Stimulated activated naive B cell treated with anti-CD40 and anti-IgM and Interleukin-4, amounts not matched to agents 10 μg/mL and 1 μg/mL and 100 μg/mL, for 72 hours (primary cell): Measurements from ENCODE around the gene POU4F1.
"Not testable (repeated sequence)": the region's sequence is repeated elsewhere in the genome, so short reads cannot be mapped to it uniquely, and the experiment has no call there.

Experiments used
- ATAC-seq, 2 donors: fragments of 150-1000 bp; cut with Tn5 transposase; replicated peaks; 2 replicates each; pipeline ENCODE4 v1.10.0; 2021; ENCODE audit warnings: moderate library complexity in 1 of 2
- DNase-seq: peaks from one replicate; pipeline ENCODE4 v3.0.0; 2021
- H3K27ac Mint-ChIP-seq: one replicate; pipeline ENCODE4 v1.8.0; 2022; ENCODE audit warnings: mild to moderate bottlenecking, mixed read lengths
- H3K27me3 Mint-ChIP-seq, 2 donors: one replicate each; pipeline ENCODE4 v1.8.0; 2022; ENCODE audit warnings: mixed read lengths in 2 of 2
- H3K36me3 Mint-ChIP-seq, 2 donors: one replicate each; pipeline ENCODE4 v1.8.0; 2022; ENCODE audit warnings: mixed read lengths in 2 of 2, mild to moderate bottlenecking in 1 of 2
- H3K4me1 Mint-ChIP-seq, 2 donors: one replicate each; pipeline ENCODE4 v1.8.0; 2022; ENCODE audit warnings: mixed read lengths in 2 of 2, mild to moderate bottlenecking in 1 of 2
- H3K4me3 Mint-ChIP-seq, 2 donors: one replicate each; pipeline ENCODE4 v1.8.0; 2022; ENCODE audit warnings: mild to moderate bottlenecking in 2 of 2, mixed read lengths in 2 of 2, moderate library complexity in 1 of 2
- H3K9me3 Mint-ChIP-seq, 2 donors: one replicate each; pipeline ENCODE4 v1.8.0; 2022; ENCODE audit warnings: mixed read lengths in 2 of 2, mild to moderate bottlenecking in 1 of 2

The POU4F1 gene

GRCh38 chr13:78603240-78603957 is at the start of gene POU4F1:
Gene POU4F1 (minus strand): TSS chr13:78603552. CDS start chr13:78603326, 226 bp downstream.
- Mint-ChIP-seq H3K27ac (peak within 1 kb of the TSS; percentile 93), H3K4me3 (peak within 1 kb of the TSS; percentile 79 to 89), H3K9me3 (no peaks in the 10 kb centered on the region), H3K4me1 (peaks cover 42 to 63% of the 10 kb centered on the region in 2 donors), H3K27me3 (peaks cover 82 to 93% of the 10 kb centered on the region in 2 donors), H3K36me3 (peaks cover 0 to 6% of the 10 kb centered on the region in 2 donors)
- DNase-seq = peak; percentile 41
- peak; percentile 84 to 87 for ATAC-seq

- Mint-ChIP-seq H3K9me3 (no peaks in the 10 kb centered on the region), H3K36me3 (peaks cover 2 to 12% of the 10 kb centered on the region in 2 donors), H3K4me3 (no peak overlapping the region), H3K27me3 (no peaks in the 10 kb centered on the region), H3K27ac (no peak overlapping the region), H3K4me1 (peaks cover 9 to 23% of the 10 kb centered on the region in 2 donors)
- DNase-seq = no peak
- no peak for ATAC-seq
Measured at GRCh38 chr13:78652651-78653050, 49.3 kb upstream of the POU4F1 start.

- Mint-ChIP-seq H3K27me3 (no peaks in the 10 kb centered on the region), H3K27ac (no peak overlapping the region), H3K4me1 (peaks cover 11 to 26% of the 10 kb centered on the region in 2 donors), H3K36me3 (peaks cover 2 to 9% of the 10 kb centered on the region in 2 donors), H3K9me3 (no peaks in the 10 kb centered on the region), H3K4me3 (no peak overlapping the region)
- no peak for ATAC-seq
- no peak for DNase-seq
Measured at GRCh38 chr13:78650717-78651083, 47.3 kb upstream of the POU4F1 start.

GRCh38 chr13:78649997-78650716 is 46.8 kb upstream of the POU4F1 start:
- no peaks in the 10 kb centered on the region for H3K27me3 Mint-ChIP-seq
- no peak overlapping the region for H3K27ac Mint-ChIP-seq
- no peak overlapping the region for H3K4me3 Mint-ChIP-seq
- ATAC-seq = no peak
- H3K36me3 Mint-ChIP-seq = peaks cover 2 to 5% of the 10 kb centered on the region in 2 donors
- no peaks in the 10 kb centered on the region for H3K9me3 Mint-ChIP-seq
- no peak for DNase-seq
- H3K4me1 Mint-ChIP-seq = peaks cover 7 to 20% of the 10 kb centered on the region in 2 donors

GRCh38 chr13:78647109-78647678 is 43.8 kb upstream of the POU4F1 start:
- not testable (repeated sequence) for H3K27me3 Mint-ChIP-seq, ATAC-seq, H3K27ac Mint-ChIP-seq, H3K9me3 Mint-ChIP-seq, H3K4me3 Mint-ChIP-seq, DNase-seq
- H3K4me1 Mint-ChIP-seq = peaks cover 7 to 21% of the 10 kb centered on the region in 2 donors
- H3K36me3 Mint-ChIP-seq = peaks cover 8 to 16% of the 10 kb centered on the region in 2 donors

- ATAC-seq (no peak), DNase-seq (no peak)
- peaks cover 0 to 8% of the 10 kb centered on the region in 2 donors for H3K4me1 Mint-ChIP-seq
- peaks cover 29 to 54% of the 10 kb centered on the region in 2 donors for H3K36me3 Mint-ChIP-seq
- no peak overlapping the region for H3K4me3 Mint-ChIP-seq
- H3K27ac Mint-ChIP-seq = no peak overlapping the region
- H3K27me3 Mint-ChIP-seq = no peaks in the 10 kb centered on the region
- H3K9me3 Mint-ChIP-seq = no peaks in the 10 kb centered on the region
Measured at GRCh38 chr13:78638216-78638615, 34.9 kb upstream of the POU4F1 start.

GRCh38 chr13:78636495-78636894 is 33.1 kb upstream of the POU4F1 start:
- no peak overlapping the region for H3K27ac Mint-ChIP-seq
- H3K27me3 Mint-ChIP-seq = no peaks in the 10 kb centered on the region
- H3K9me3 Mint-ChIP-seq = no peaks in the 10 kb centered on the region
- peaks cover 35 to 61% of the 10 kb centered on the region in 2 donors for H3K36me3 Mint-ChIP-seq
- DNase-seq = no peak
- peaks cover 0 to 3% of the 10 kb centered on the region in 2 donors for H3K4me1 Mint-ChIP-seq
- no peak overlapping the region for H3K4me3 Mint-ChIP-seq
- no peak for ATAC-seq

GRCh38 chr13:78632996-78633395 is 29.6 kb upstream of the POU4F1 start:
- Mint-ChIP-seq H3K27ac (no peak overlapping the region), H3K36me3 (peaks cover 56 to 76% of the 10 kb centered on the region in 2 donors), H3K27me3 (no peaks in the 10 kb centered on the region), H3K9me3 (no peaks in the 10 kb centered on the region), H3K4me3 (no peak overlapping the region), H3K4me1 (no peaks in the 10 kb centered on the region)
- DNase-seq (no peak), ATAC-seq (no peak)

GRCh38 chr13:78631077-78631476 is 27.7 kb upstream of the POU4F1 start:
- H3K9me3 Mint-ChIP-seq = no peaks in the 10 kb centered on the region
- no peak overlapping the region for H3K27ac Mint-ChIP-seq
- no peak overlapping the region for H3K4me3 Mint-ChIP-seq
- ATAC-seq (no peak), DNase-seq (no peak)
- H3K4me1 Mint-ChIP-seq = no peaks in the 10 kb centered on the region
- peaks cover 58 to 81% of the 10 kb centered on the region in 2 donors for H3K36me3 Mint-ChIP-seq
- H3K27me3 Mint-ChIP-seq = no peaks in the 10 kb centered on the region

GRCh38 chr13:78630511-78630910 is 27.2 kb upstream of the POU4F1 start:
- no peak overlapping the region for H3K4me3 Mint-ChIP-seq
- H3K27me3 Mint-ChIP-seq = no peaks in the 10 kb centered on the region
- H3K36me3 Mint-ChIP-seq = peaks cover 61 to 85% of the 10 kb centered on the region in 2 donors
- H3K27ac Mint-ChIP-seq = no peak overlapping the region
- H3K9me3 Mint-ChIP-seq = no peaks in the 10 kb centered on the region
- H3K4me1 Mint-ChIP-seq = peaks cover 0 to 3% of the 10 kb centered on the region in 2 donors
- ATAC-seq (no peak), DNase-seq (no peak)

GRCh38 chr13:78625384-78625783 is 22.0 kb upstream of the POU4F1 start:
- Mint-ChIP-seq H3K27ac (no peak overlapping the region), H3K4me1 (peaks cover 0 to 13% of the 10 kb centered on the region in 2 donors), H3K9me3 (no peaks in the 10 kb centered on the region), H3K36me3 (peaks cover 47 to 72% of the 10 kb centered on the region in 2 donors), H3K27me3 (no peaks in the 10 kb centered on the region), H3K4me3 (no peak overlapping the region)
- ATAC-seq = no peak
- no peak for DNase-seq

GRCh38 chr13:78623132-78623531 is 19.8 kb upstream of the POU4F1 start:
- Mint-ChIP-seq H3K4me3 (no peak overlapping the region), H3K9me3 (no peaks in the 10 kb centered on the region), H3K27ac (no peak overlapping the region), H3K36me3 (peaks cover 35 to 62% of the 10 kb centered on the region in 2 donors), H3K4me1 (peaks cover 0 to 13% of the 10 kb centered on the region in 2 donors), H3K27me3 (no peaks in the 10 kb centered on the region)
- ATAC-seq (no peak), DNase-seq (no peak)

- H3K27me3 Mint-ChIP-seq = no peaks in the 10 kb centered on the region
- H3K36me3 Mint-ChIP-seq = peaks cover 41 to 61% of the 10 kb centered on the region in 2 donors
- H3K4me1 Mint-ChIP-seq = peaks cover 0 to 13% of the 10 kb centered on the region in 2 donors
- no peaks in the 10 kb centered on the region for H3K9me3 Mint-ChIP-seq
- no peak for DNase-seq
- no peak for ATAC-seq
- no peak overlapping the region for H3K27ac Mint-ChIP-seq
- H3K4me3 Mint-ChIP-seq = no peak overlapping the region
Measured at GRCh38 chr13:78620936-78621470, 17.7 kb upstream of the POU4F1 start.

- H3K27ac Mint-ChIP-seq = no peak overlapping the region
- H3K4me3 Mint-ChIP-seq = no peak overlapping the region
- ATAC-seq (no peak), DNase-seq (no peak)
- H3K27me3 Mint-ChIP-seq = no peaks in the 10 kb centered on the region
- H3K9me3 Mint-ChIP-seq = no peaks in the 10 kb centered on the region
- peaks cover 0 to 5% of the 10 kb centered on the region in 2 donors for H3K4me1 Mint-ChIP-seq
- H3K36me3 Mint-ChIP-seq = peaks cover 45 to 70% of the 10 kb centered on the region in 2 donors
Measured at GRCh38 chr13:78618411-78618810, 15.1 kb upstream of the POU4F1 start.
